ENCODE results near the gene SPECC1. TPM values are rescaled to one million over a fixed set of nuclear protein-coding genes. Genes with fewer than 3 reads are reported as not detected.
"Not testable (repeated sequence)": the region's sequence is repeated elsewhere in the genome, so short reads cannot be mapped to it uniquely, and the experiment has no call there.

SPECC1 gene
- total RNA-seq, 1 donor from 2014 or later: 6.0 TPM

GRCh38 chr17:20156196-20157000 lies 147.2 kb downstream of the SPECC1 start:
- Mint-ChIP-seq H3K27ac (peak overlapping the region; percentile 59), H3K4me1 (peaks cover 8% of the 10 kb centered on the region), H3K27me3 (peaks cover 23% of the 10 kb centered on the region), H3K36me3 (ENCODE audit: low read depth) (no peaks in the 10 kb centered on the region), H3K4me3 (peak overlapping the region; percentile 83), H3K9me3 (no peaks in the 10 kb centered on the region)
- DNase-seq: peak; percentile 76
- intact Hi-C loops (cut with micrococcal nuclease): no loop called here

DNA sequence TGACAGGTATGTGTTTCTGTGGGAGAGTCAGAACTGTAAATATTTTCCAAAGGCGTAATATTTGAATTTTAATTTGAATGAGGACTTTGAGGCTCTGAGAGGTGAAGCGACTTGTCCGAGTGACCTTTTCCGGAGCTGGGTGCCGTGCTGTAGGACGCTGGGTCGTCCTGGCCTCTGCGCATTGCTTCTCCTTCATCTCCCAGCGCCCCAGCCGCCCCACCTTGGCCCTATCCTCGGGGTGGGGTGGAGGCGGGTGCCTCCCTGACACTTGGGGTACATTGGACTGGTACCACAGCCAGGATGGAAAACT lies 147.8 kb downstream of the SPECC1 start:
- Mint-ChIP-seq H3K4me3 (peak overlapping the region; percentile 83), H3K27ac (peak overlapping the region; percentile 59), H3K9me3 (no peaks in the 10 kb centered on the region), H3K4me1 (peaks cover 8% of the 10 kb centered on the region), H3K27me3 (peaks cover 23% of the 10 kb centered on the region), H3K36me3 (ENCODE audit: low read depth) (no peaks in the 10 kb centered on the region)
- intact Hi-C loops (cut with micrococcal nuclease): no loop called here
- no peak for DNase-seq

DNA sequence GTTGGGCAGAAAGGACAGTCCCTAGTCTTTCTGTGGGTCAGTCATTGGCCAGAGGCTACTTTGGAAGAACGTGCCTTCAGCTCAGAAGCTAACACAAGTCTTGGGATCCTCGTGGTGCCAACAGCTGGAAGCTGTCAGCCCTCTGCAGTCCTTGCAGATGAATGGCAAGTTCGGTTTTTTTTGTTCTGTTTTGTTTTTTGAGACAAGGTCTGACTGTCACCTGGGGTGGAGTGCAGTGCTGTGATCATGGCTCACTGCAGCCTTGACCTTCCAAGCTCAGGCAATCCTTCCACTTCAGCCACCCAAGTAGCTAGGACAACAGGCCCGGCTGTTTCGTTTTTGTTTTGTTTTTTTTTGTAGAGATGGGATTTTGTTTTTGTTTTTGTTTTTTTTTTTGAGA lies 149.4 kb downstream of the SPECC1 start:
- Mint-ChIP-seq H3K36me3 (ENCODE audit: low read depth) (no peaks in the 10 kb centered on the region), H3K9me3 (no peaks in the 10 kb centered on the region), H3K27ac (no peak overlapping the region), H3K4me1 (peaks cover 8% of the 10 kb centered on the region), H3K27me3 (peaks cover 23% of the 10 kb centered on the region), H3K4me3 (no peak overlapping the region)
- intact Hi-C loops (cut with micrococcal nuclease): no loop called here
- no peak for DNase-seq

GRCh38 chr17:20159406-20160069 lies 150.4 kb downstream of the SPECC1 start:
- intact Hi-C loops (cut with micrococcal nuclease): no loop called here
- Mint-ChIP-seq H3K4me3 (no peak overlapping the region), H3K27ac (no peak overlapping the region), H3K4me1 (peaks cover 8% of the 10 kb centered on the region), H3K36me3 (ENCODE audit: low read depth) (no peaks in the 10 kb centered on the region), H3K27me3 (peaks cover 23% of the 10 kb centered on the region), H3K9me3 (no peaks in the 10 kb centered on the region)
- no peak for DNase-seq

DNA sequence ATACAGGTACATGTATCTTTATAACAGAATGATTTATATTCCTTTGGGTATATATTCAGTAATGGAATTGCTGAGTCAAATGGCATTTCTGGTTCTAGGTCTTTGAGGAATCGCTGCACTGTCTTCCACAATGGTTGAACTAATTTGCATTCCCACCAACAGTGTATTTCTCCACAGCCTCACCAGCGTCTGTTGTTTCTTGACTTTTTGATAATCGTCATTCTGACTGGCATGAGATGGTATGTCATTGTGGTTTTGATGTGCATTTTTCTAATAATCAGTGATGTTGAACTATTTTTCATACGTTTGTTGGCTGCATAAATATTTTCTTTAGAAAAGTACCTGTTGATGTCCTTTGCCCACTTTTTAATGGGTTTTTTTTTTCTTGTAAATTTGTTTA lies 156.4 kb downstream of the SPECC1 start:
- DNase-seq; H3K36me3 Mint-ChIP-seq (ENCODE audit: low read depth); H3K4me3 Mint-ChIP-seq; H3K4me1 Mint-ChIP-seq; H3K27ac Mint-ChIP-seq; intact Hi-C loops (cut with micrococcal nuclease); H3K9me3 Mint-ChIP-seq: not testable (repeated sequence)
- peaks cover 10% of the 10 kb centered on the region for H3K27me3 Mint-ChIP-seq

GRCh38 chr17:20170085-20170484 lies 160.9 kb downstream of the SPECC1 start:
- H3K9me3 Mint-ChIP-seq: no peaks in the 10 kb centered on the region
- DNase-seq: no peak
- H3K4me1 Mint-ChIP-seq: no peaks in the 10 kb centered on the region
- peaks cover 12% of the 10 kb centered on the region for H3K27me3 Mint-ChIP-seq
- H3K4me3 Mint-ChIP-seq: no peak overlapping the region
- no peak overlapping the region for H3K27ac Mint-ChIP-seq
- intact Hi-C loops (cut with micrococcal nuclease): no loop called here
- H3K36me3 Mint-ChIP-seq (ENCODE audit: low read depth): no peaks in the 10 kb centered on the region

- H3K9me3 Mint-ChIP-seq: no peaks in the 10 kb centered on the region
- H3K36me3 Mint-ChIP-seq (ENCODE audit: low read depth): no peaks in the 10 kb centered on the region
- intact Hi-C loops (cut with micrococcal nuclease): no loop called here
- H3K27me3 Mint-ChIP-seq: peaks cover 16% of the 10 kb centered on the region
- H3K4me3 Mint-ChIP-seq: no peak overlapping the region
- H3K4me1 Mint-ChIP-seq: no peaks in the 10 kb centered on the region
- H3K27ac Mint-ChIP-seq: no peak overlapping the region
- no peak for DNase-seq
These were observed 162.7 kb downstream of the SPECC1 start for GRCh38 chr17:20171741-20172365.

- Mint-ChIP-seq H3K36me3 (ENCODE audit: low read depth) (no peaks in the 10 kb centered on the region), H3K9me3 (no peaks in the 10 kb centered on the region), H3K4me1 (no peaks in the 10 kb centered on the region), H3K27me3 (peaks cover 17% of the 10 kb centered on the region), H3K27ac (no peak overlapping the region), H3K4me3 (no peak overlapping the region)
- no peak for DNase-seq
- intact Hi-C loops (cut with micrococcal nuclease): no loop called here
These were observed 163.2 kb downstream of the SPECC1 start for GRCh38 chr17:20172376-20172775.

DNA sequence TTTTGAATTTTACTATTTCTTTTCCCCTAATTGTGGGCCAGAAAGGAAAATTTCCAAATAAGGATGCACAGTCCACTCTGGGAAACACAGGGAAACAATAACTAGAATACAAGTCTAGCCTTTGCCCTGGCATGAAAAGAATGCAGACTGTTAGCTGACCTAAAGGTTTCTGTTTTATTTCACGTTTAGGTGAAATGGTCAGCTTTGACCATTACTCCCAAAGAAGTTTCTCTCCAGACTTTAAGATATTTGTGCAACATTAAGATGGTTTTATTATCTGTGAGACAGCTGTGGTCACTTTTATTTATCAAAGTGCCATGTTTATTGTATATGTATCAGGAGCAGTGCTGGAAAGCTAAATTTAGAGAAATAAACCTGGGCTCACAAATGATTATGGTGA lies 163.9 kb downstream of the SPECC1 start:
- intact Hi-C loops (cut with micrococcal nuclease): no loop called here
- H3K9me3 Mint-ChIP-seq: no peaks in the 10 kb centered on the region
- H3K27ac Mint-ChIP-seq: no peak overlapping the region
- no peak overlapping the region for H3K4me3 Mint-ChIP-seq
- no peak for DNase-seq
- H3K27me3 Mint-ChIP-seq: peaks cover 18% of the 10 kb centered on the region
- no peaks in the 10 kb centered on the region for H3K4me1 Mint-ChIP-seq
- H3K36me3 Mint-ChIP-seq (ENCODE audit: low read depth): no peaks in the 10 kb centered on the region

DNA sequence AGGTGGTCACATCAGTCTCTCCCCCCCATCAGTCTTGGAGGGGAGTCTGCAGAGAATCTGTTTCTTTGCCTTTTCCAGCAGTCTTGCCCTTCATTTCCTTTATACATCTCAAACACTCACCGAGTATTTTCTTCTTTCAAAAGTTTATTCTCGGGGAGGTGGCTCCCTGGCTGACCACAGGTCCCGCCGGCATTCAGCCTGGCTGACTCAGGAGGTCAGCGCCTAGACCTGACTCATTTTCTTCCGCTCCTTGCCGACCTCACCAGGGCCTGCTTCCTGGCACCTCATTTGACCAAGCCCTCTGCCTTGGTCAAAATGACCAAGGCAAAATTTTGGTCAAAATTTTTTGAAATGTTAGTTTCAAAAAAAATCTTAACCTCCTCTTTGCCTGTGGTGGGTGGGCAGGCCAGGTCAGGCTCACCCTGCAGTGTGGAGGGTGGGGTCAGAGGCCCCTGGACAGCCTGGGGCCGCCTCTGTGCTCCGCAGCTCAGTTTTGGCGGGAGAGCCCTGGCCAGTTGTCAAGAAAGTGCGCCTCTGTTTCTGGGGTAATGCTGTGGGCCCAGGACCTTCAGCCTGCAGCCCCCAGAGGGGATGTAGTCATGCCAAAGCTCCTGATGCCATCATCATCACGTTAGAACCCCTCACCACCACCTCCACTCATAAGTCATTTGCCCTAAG lies 165.6 kb downstream of the SPECC1 start:
- no peak overlapping the region for H3K27ac Mint-ChIP-seq
- intact Hi-C loops (cut with micrococcal nuclease): no loop called here
- no peak overlapping the region for H3K4me3 Mint-ChIP-seq
- no peaks in the 10 kb centered on the region for H3K9me3 Mint-ChIP-seq
- no peaks in the 10 kb centered on the region for H3K4me1 Mint-ChIP-seq
- peaks cover 23% of the 10 kb centered on the region for H3K27me3 Mint-ChIP-seq
- no peak for DNase-seq
- no peaks in the 10 kb centered on the region for H3K36me3 Mint-ChIP-seq (ENCODE audit: low read depth)

DNA sequence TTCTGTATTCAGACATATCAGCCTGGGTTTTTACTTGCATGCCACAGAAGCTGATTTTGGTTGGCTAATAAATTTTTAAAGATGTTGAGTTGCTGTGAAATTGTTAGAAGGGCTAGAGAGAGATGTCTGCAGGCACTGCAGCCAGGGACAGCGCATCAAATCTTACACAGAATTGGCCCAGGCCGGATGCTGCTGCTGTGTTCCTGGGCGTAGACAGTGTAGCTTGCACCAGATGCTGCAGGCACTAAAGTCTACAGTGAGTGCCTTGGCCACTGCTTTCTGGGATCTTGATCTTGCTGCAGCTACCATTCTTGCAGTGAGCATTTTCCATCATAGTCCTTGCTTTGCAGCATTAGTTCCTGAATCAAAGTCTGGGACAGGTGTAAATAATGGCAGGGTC lies 169.9 kb downstream of the SPECC1 start:
- intact Hi-C loops (cut with micrococcal nuclease): no loop called here
- no peaks in the 10 kb centered on the region for H3K9me3 Mint-ChIP-seq
- H3K27me3 Mint-ChIP-seq: peaks cover 28% of the 10 kb centered on the region
- H3K36me3 Mint-ChIP-seq (ENCODE audit: low read depth): no peaks in the 10 kb centered on the region
- H3K4me1 Mint-ChIP-seq: no peaks in the 10 kb centered on the region
- no peak overlapping the region for H3K4me3 Mint-ChIP-seq
- no peak overlapping the region for H3K27ac Mint-ChIP-seq
- no peak for DNase-seq

DNA sequence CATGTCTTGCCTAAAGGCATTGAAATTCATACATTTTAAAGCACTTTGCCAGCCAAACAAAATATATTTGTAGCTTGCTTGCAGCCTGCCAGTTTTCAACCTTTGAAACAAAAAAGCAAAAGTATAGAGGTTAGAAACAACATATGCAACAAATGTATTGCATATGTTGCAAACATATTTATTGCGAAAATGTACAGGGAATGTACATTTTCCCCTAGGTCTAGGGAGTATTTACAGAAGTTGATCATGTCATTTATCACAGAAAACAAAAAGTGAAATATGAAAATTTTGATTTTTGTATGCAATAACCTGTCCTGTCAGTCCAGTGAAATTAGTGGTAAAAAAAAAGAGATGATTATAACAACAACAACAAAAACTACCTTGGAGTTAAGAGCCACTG lies 171.5 kb downstream of the SPECC1 start:
- intact Hi-C loops (cut with micrococcal nuclease): no loop called here
- no peak for DNase-seq
- peaks cover 26% of the 10 kb centered on the region for H3K27me3 Mint-ChIP-seq
- H3K36me3 Mint-ChIP-seq (ENCODE audit: low read depth): no peaks in the 10 kb centered on the region
- no peak overlapping the region for H3K27ac Mint-ChIP-seq
- no peak overlapping the region for H3K4me3 Mint-ChIP-seq
- H3K9me3 Mint-ChIP-seq: no peaks in the 10 kb centered on the region
- H3K4me1 Mint-ChIP-seq: no peaks in the 10 kb centered on the region

GRCh38 chr17:20184181-20184580 lies 175.0 kb downstream of the SPECC1 start:
- Mint-ChIP-seq H3K27me3 (peaks cover 17% of the 10 kb centered on the region), H3K4me3 (no peak overlapping the region), H3K9me3 (no peaks in the 10 kb centered on the region), H3K4me1 (no peaks in the 10 kb centered on the region), H3K27ac (no peak overlapping the region), H3K36me3 (ENCODE audit: low read depth) (no peaks in the 10 kb centered on the region)
- intact Hi-C loops (cut with micrococcal nuclease): no loop called here
- DNase-seq: no peak

DNA sequence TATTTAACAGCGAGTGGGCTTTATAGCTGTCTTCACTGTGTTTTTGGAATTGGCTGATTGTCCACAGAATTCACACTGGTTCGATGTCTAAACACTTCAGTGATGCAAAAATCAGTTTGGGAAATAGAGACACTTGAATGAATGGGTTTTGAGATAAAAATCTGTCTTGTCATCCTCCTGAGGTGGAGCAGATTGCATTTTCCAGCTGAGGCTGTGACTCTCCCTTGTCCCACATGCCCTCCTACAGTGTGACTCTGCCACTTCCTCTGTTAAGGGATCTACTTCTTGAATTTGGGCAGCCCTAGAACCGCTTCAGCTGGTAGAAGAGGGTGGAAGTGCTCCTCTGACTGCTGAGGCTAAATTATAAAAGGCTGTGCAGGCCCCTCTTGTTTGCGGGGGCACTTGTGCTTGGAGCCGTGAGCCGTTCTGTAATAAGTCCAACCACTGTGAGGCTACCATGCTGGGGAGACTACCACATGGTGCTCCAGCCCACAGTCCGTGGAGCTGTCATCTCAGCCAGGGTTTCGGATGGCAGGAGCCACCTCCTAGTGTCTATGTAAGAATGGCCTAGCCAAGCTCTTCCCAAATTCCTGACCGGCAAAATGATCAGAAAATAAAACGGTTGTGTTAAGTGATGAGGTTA lies 175.9 kb downstream of the SPECC1 start:
- intact Hi-C loops (cut with micrococcal nuclease): no loop called here
- Mint-ChIP-seq H3K27ac (no peak overlapping the region), H3K9me3 (no peaks in the 10 kb centered on the region), H3K36me3 (ENCODE audit: low read depth) (no peaks in the 10 kb centered on the region), H3K4me1 (no peaks in the 10 kb centered on the region), H3K27me3 (peaks cover 9% of the 10 kb centered on the region), H3K4me3 (no peak overlapping the region)
- DNase-seq: no peak
